Measurements from ENCODE around the gene PACRG. TPM values are rescaled to one million over a fixed set of nuclear protein-coding genes. Genes with fewer than 3 reads are reported as not detected.
A peak's percentile ranks its signal among the peaks of the same experiment; 100 is the strongest.

The PACRG gene
- total and polyA plus RNA-seq, 2 of the 8 experiments (the other 6 are each of a cell fraction or from before 2014, with no cell fraction given) = 0.44 to 0.54 TPM

DNA sequence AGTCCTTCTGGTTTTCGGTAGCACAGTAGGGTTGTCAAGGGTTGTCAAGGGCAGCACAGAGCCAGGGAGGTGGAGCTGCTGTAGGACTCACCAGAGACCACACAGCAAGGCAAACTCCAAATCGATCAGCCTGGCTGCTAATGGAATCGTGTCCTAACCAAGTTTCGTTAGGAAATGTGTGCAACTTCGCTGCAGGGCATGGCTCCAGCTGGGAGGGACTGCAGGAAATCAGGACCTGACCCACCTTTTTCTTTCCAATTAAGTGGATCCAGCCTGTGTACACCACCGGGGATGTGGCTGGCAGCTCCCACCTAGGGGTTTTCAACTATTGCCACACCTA lies 435.1 kb downstream of the PACRG start:
- no peak overlapping the region for H3K4ac ChIP-seq (replicated peaks; ENCODE audit: insufficient read length, low read depth, low read length)
- 85% methylated on average over 6 of the region's 6 CpGs; no CpG with 5 or more reads in 1 of the 2 experiments for WGBS, 2 experiments (ENCODE audit: extremely low coverage in 1 of 2, insufficient coverage in 1 of 2, insufficient read length in 1 of 2, insufficient replicate concordance in 2 of 2, low coverage in 1 of 2, low lambda C conversion rate in 2 of 2, missing lambda C conversion rate in 1 of 2)
- FAIRE-seq (no peak), DNase-seq (ENCODE audit: low read depth in 1 of 2, low spot score in 2 of 2) (no peak)
- H3K36me3 ChIP-seq (ENCODE audit: control insufficient read depth in 2 of 4, insufficient read depth in 4 of 4, low read length in 3 of 4) = no peaks in the 10 kb centered on the region
- H3K79me2 ChIP-seq (ENCODE audit: control insufficient read depth in 1 of 2, insufficient read depth in 2 of 2, low read length in 2 of 2) = no peaks in the 10 kb centered on the region
- H2AK5ac ChIP-seq (ENCODE audit: low read depth, low read length) = no peak overlapping the region
- H2AFZ ChIP-seq (ENCODE audit: low read length) = 0 out of 2 replicates have a peak overlapping the region, but pooled peaks have one; percentile 83
- no peak overlapping the region for H3K9ac ChIP-seq (replicated peaks in 1 of 4; ENCODE audit: extremely low read depth in 1 of 4, low read depth in 3 of 4, low read length in 3 of 4)
- no peaks in the 10 kb centered on the region for H3K27me3 ChIP-seq (replicated peaks in 1 of 4; ENCODE audit: control insufficient read depth in 3 of 4, extremely low read depth in 1 of 4, insufficient read depth in 3 of 4, low read length in 3 of 4)
- H2BK12ac ChIP-seq (ENCODE audit: low read depth, low read length) = peak overlapping the region; percentile 63; the same call in 1 of the 2 replicates
- ChIA-PET POLR2A (ENCODE audit: partially characterized antibody) (interaction anchor here (0.6 kb wide), 1 partner anchor 460 kb away, joined by 3 read pairs; no protein-coding TSS in a partner anchor), CTCF (ENCODE audit: partially characterized antibody) (interaction anchor here (0.9 to 3.3 kb wide), 5 partner anchors 7 to 42 kb away, joined by 3 to 19 read pairs (median 5); no protein-coding TSS in a partner anchor)
- H3K56ac ChIP-seq (replicated peaks; ENCODE audit: insufficient read length, low read depth, low read length) = no peak overlapping the region
- no peak overlapping the region for H4K91ac ChIP-seq (replicated peaks; ENCODE audit: insufficient read length, low read length)
- H4K5ac ChIP-seq (ENCODE audit: insufficient read length, low read depth, low read length) = no peak overlapping the region
- H3K79me1 ChIP-seq (ENCODE audit: low read depth, low read length) = no peaks in the 10 kb centered on the region
- H3K27ac ChIP-seq (ENCODE audit: low read depth, low read length) = no peak overlapping the region
- peak overlapping the region; percentile 30; the same call in 1 of the 2 replicates for H2BK5ac ChIP-seq (ENCODE audit: low read depth, low read length)
- H2BK120ac ChIP-seq (replicated peaks; ENCODE audit: low read depth, low read length) = no peak overlapping the region
- no peaks in the 10 kb centered on the region for H3K23me2 ChIP-seq (ENCODE audit: low read depth, low read length)
- H3K18ac ChIP-seq (ENCODE audit: extremely low read depth, low read length) = no peak overlapping the region
- no peak overlapping the region for H2BK15ac ChIP-seq (ENCODE audit: low read length)
- no peaks in the 10 kb centered on the region for H3K9me3 ChIP-seq (ENCODE audit: insufficient read depth in 2 of 2, low read depth in 1 of 2, low read length in 1 of 2)
- H4K8ac ChIP-seq (ENCODE audit: extremely low read depth, insufficient read depth, low read length) = peak overlapping the region; percentile 65; the same call in 1 of the 2 replicates
- no peaks in the 10 kb centered on the region for H4K20me1 ChIP-seq (replicated peaks in 1 of 2; ENCODE audit: control insufficient read depth in 1 of 2, insufficient read depth in 2 of 2, low read length in 2 of 2)
- no peaks in the 10 kb centered on the region for H3K4me1 ChIP-seq (replicated peaks in 1 of 4; ENCODE audit: control insufficient read depth in 3 of 4, insufficient read depth in 4 of 4, low read length in 3 of 4)
- no peak overlapping the region for H3K4me2 ChIP-seq (ENCODE audit: insufficient read depth in 1 of 2, low read depth in 2 of 2, low read length in 2 of 2)
- no peak overlapping the region for H3K4me3 ChIP-seq (ENCODE audit: extremely low read depth in 1 of 4, insufficient read depth in 2 of 4, low read depth in 3 of 4, low read length in 4 of 4)
- no peak overlapping the region for H2BK20ac ChIP-seq (ENCODE audit: low read length)
- no peak overlapping the region for H3K14ac ChIP-seq (ENCODE audit: insufficient read length)
- no peak overlapping the region for H3K23ac ChIP-seq (ENCODE audit: insufficient read length)
- TF ChIP-seq SP2 (IDR thresholded peaks at IDR 0.05; ENCODE audit: low read length) (no peak), JUND (IDR thresholded peaks at IDR 0.05; ENCODE audit: low read length) (no peak)
